ENCODE data around the gene SORCS1. TPM values are rescaled to one million over a fixed set of nuclear protein-coding genes. Genes with fewer than 3 reads are reported as not detected.

The SORCS1 gene
- total RNA-seq, 4 donors from 2014 or later, result 0.16 to 0.68 (median 0.61) TPM

DNA sequence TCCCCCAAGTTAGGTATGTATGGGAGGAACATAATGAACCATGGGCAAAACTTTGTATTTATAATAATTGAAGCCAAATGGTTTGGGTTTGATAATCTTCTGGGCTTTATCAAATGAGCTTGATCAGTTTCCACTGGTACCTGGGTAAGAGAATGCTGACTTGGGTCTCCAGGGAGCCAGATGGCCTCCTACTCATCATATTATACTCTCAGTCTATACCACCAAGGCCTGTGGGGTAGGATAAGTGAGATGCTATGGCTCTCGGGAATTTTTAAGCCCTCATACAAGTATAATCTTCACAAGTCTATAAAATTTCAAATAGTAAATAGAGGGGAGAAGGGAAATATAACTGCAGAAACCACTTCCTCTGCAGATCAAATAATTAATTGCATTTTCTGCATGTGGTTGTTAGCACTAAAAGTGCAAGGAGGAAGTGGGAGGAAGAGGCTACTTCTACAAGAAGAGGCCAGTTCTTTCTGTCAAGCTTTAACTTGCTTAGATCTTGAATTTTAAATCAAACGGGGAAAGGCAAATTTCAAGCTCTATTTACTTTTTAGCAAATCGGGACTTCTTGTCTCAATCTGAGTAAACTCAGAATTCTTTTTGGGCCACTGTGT, 349.0 kb downstream of the SORCS1 start:
- TF ChIP-seq, protein P1, sequence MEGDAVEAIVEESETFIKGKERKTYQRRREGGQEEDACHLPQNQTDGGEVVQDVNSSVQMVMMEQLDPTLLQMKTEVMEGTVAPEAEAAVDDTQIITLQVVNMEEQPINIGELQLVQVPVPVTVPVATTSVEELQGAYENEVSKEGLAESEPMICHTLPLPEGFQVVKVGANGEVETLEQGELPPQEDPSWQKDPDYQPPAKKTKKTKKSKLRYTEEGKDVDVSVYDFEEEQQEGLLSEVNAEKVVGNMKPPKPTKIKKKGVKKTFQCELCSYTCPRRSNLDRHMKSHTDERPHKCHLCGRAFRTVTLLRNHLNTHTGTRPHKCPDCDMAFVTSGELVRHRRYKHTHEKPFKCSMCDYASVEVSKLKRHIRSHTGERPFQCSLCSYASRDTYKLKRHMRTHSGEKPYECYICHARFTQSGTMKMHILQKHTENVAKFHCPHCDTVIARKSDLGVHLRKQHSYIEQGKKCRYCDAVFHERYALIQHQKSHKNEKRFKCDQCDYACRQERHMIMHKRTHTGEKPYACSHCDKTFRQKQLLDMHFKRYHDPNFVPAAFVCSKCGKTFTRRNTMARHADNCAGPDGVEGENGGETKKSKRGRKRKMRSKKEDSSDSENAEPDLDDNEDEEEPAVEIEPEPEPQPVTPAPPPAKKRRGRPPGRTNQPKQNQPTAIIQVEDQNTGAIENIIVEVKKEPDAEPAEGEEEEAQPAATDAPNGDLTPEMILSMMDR (IDR thresholded peaks at IDR 0.05; ENCODE audit: low read depth), result no peak

DNA sequence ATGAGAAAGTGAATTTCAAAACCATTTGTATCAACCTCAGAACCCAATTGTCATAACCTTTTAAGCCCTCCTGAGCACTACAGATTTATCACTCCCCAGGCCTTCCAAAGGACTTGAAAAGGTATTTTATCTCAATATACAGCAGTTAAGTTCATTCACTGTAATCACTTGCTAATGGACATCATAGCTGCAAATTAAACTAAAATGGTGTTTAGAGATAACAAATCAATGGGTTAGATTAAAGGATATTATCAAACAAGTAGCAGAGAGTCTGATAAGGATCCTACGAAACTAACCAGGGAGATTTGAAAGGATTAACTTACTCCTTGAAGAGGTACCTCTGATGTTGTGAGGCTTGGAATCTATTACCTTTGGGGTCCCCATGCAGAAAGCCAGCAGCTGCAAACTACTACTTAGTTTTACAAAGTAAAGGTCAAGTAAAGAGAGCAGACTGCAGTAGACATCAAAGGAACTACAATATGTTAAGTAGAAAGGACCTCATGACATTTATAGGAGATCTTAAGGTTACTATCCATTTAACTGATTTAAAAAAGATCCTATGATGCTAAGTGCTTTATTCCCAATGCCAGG, 359.4 kb downstream of the SORCS1 start:
- TF ChIP-seq, protein P1 (IDR thresholded peaks at IDR 0.05; ENCODE audit: low read depth), result no peak

DNA sequence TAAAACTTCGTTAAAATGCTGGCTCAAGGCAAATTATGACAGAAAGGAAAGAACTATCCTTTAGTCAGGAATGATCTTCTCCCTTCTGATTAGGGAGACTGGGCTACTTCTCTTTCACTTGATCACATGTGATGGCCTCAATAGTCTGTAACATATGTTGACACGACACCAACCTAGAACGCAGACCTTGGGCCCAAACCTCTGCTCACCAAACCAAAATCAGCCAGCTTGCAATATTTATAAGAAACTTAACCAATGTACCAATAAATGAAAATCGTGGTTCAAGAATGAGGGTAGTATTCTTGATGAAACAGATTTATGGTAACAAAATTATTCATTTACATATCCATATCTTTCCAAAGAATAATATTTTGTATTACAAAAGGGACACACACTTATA, 361.6 kb downstream of the SORCS1 start:
- TF ChIP-seq, protein P1 (IDR thresholded peaks at IDR 0.05; ENCODE audit: low read depth), result no peak

DNA sequence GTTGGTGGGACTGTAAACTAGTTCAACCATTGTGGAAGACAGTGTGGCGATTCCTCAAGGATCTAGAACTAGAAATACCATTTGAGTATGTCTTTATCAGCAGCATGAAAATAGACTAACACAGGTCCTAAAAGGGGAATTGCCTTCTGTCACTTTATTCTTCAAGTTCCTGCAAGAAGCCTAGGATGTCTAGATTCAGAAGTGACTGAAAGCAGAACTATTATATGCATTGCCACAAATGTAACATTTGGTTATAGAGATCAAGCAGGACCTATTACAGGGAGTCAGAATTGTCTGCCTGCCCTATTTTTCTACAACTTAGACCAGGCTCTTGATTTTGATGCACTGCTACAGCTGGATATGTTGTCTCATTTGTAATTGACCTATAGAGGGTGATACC, 364.7 kb downstream of the SORCS1 start:
- TF ChIP-seq, protein P1 (IDR thresholded peaks at IDR 0.05; ENCODE audit: low read depth), result no peak

DNA sequence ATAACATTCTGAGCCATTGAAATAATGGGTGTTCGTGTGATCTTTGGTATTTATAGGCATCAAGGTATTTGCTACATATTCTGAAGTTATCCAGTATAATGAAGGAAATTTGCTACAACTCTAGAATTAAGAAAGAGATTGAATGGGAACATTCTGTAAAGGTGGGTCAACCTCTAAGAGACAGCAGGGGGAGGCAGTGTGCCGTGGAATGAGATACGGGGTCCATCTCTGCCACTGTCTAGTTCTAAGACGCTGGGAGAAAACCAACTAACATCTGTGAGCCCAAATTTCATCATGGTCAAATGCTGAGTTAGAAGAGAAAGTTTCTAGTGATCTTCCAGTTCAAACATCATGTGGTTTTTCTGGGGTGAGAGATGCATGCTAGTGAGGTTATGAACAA, 368.9 kb downstream of the SORCS1 start:
- TF ChIP-seq, protein P1 (IDR thresholded peaks at IDR 0.05; ENCODE audit: low read depth), result no peak

DNA sequence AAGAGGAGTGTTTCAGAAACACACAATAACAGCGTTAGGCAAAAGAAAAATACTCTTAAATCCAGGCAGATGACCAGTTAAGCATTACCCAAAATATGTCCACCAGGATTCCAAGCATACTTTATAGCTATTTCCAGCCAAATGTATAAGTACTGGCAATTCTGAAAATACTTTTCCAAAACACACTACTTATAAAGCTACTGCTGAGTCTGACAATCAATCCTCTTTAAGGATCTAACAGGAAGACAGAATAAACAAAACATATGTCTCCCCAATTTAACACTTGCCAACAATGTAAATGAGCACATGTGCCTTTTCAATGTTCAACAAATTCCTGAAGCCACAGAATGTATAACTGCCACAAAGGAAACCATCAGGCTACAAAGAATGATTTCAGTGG, 370.9 kb downstream of the SORCS1 start:
- TF ChIP-seq, protein P1 (IDR thresholded peaks at IDR 0.05; ENCODE audit: low read depth), result no peak

DNA sequence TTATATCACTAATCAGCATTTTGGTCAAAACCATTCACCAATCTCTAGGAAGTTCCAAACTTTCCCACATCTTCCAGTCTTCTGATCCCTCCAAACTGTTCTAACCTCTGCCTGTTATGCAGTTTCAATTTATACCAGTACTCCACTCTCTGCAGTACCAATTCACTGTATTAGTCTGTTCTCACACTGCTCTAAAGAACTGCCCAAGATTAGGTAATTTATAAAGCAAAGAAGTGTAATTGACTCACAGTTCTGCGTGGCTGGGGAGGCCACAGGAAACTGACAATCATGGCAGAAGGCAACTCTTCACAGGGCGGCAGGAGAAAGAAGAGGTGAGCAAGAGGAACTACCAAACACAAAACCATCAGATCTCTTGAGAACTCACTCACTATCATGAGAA, 374.9 kb downstream of the SORCS1 start:
- TF ChIP-seq, protein P1 (IDR thresholded peaks at IDR 0.05; ENCODE audit: low read depth), result no peak
